HG03571 (cell line): ENCODE results near the gene HAPSTR1.

ENCODE experiments used
- ATAC-seq: cut with Tn5 transposase; IDR thresholded peaks from one replicate; pipeline ENCODE4 v1.9.1; 2021; ENCODE audit not compliant: unreplicated experiment

HAPSTR1 gene

DNA sequence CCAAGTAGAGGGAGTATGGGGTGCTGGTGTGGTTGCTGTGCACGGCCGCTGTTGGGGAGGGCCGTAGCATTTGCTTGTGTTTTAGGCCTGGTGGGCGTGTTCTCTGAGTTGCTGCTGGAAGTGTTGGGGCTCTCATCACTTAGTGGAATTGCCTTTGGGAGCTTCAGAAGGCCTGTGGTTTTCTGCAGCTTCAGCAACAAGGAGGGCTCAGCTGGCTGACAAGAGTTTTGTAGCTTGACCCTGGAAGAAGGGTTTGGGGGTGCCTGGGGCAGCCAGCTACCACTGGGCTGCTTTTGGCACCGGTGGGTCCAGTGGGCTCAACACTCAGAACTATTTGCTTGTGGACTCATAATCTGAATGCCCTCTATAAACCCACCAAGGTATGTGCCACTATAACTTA lies 30.9 kb downstream of the HAPSTR1 start:
- no peak for ATAC-seq

DNA sequence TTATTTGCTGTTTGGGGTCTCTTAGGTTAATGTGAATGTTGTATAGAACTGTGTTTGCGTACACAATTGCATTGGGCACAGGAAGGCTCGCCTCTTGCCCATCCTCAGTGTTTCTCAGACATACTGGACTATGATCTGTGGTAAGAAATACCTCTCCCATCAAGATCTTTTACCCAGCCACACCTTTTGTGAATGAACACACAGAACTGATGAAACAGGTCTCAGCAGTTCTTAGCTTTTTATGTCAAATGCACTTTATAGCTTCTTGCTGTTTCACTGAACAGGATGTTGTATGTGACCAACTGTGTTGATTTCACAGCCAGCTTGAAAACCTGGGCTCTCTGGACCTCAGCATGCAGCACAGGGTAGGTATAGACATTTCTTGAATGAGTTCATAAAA lies 31.5 kb downstream of the HAPSTR1 start:
- no peak for ATAC-seq

DNA sequence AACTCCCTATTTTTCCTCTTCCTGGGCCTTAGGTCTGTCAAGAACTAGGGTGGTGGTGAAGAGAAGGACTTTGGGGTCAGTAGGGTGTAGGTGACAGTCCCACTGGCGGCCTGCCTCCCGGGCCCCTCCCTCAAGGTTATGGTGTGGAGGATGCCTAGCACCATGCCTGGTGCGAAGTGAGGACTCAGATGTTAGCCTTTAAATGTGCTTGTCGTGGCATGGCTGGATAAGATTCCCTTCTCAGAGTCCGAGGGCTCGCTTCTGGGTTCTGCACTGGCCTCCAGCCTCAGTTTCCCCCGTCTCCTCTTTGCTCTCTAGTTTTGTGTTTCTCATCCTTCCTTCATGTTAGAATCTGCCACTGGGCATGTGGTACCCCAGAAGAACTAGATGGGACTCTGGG lies 32.0 kb downstream of the HAPSTR1 start:
- no peak for ATAC-seq

DNA sequence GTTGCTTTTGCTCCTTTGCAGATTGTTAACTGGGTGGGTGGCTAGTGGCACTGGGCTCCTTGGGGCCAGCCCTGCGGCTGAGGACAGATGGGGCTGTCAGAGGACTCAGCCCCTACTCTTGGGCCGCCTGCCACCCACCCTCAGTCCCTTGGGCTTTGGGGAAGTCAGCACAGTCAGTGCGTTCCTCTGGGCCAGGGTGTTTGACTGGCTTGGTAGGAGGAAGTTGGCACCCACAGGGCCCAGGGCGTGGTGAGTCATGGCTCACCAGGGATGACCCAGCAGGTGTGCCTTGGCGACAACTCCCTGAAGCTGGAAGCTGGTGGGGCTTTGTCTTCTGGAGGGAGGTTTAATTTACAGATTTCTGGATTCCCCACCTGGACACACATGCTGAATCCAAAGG lies 32.4 kb downstream of the HAPSTR1 start:
- ATAC-seq: no peak

DNA sequence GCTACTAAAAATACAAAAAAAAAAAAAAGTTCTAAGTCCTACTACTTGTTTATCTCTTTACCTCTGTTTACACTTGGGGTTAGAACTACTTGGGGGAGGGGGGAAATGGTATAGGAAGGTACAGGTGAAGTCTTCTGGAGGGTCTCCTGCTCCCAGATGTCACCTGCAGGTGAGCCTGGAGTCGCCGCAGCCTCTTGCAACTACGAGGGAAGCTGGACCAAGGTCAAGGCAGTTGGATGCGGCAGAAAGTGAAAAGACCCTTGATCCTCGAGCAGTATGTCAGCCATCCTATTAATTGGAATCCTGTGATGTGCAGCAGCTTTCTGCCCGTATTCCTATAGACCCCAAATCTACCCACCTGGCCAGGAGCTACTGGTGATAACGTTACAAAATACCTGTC lies 33.0 kb downstream of the HAPSTR1 start:
- no peak for ATAC-seq

DNA sequence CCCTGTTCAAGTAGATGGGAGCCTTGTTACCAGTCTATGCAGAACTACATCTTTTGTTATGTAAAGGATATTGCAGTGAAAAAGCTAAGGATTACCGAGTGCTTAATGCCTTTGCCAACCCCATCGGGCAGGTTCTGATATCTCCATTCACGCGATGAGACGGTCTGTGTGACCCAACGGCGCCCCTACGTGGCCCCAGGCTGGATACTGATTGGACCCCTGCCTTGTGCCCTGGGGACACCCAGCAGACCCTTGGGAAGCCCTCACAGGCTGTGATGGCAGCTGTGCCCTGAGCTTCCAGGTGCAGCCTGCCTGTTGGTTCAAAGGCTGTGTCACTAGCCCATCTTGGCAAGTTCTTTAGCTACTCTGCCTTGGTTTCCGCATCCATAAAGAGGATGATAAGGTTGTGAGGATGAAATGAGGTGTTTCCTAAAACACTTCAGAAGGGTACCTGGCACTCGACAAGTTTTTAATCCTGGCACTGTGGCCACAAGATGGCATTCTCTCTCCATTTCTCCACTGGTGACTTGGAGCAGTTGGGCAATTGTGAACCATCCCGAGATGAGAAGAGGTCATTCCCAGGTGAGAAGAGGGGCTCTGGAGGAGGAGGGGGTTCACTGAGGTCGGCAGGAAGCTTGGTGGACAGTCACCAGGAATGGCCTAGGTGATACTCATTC lies 33.6 kb downstream of the HAPSTR1 start:
- no peak for ATAC-seq

DNA sequence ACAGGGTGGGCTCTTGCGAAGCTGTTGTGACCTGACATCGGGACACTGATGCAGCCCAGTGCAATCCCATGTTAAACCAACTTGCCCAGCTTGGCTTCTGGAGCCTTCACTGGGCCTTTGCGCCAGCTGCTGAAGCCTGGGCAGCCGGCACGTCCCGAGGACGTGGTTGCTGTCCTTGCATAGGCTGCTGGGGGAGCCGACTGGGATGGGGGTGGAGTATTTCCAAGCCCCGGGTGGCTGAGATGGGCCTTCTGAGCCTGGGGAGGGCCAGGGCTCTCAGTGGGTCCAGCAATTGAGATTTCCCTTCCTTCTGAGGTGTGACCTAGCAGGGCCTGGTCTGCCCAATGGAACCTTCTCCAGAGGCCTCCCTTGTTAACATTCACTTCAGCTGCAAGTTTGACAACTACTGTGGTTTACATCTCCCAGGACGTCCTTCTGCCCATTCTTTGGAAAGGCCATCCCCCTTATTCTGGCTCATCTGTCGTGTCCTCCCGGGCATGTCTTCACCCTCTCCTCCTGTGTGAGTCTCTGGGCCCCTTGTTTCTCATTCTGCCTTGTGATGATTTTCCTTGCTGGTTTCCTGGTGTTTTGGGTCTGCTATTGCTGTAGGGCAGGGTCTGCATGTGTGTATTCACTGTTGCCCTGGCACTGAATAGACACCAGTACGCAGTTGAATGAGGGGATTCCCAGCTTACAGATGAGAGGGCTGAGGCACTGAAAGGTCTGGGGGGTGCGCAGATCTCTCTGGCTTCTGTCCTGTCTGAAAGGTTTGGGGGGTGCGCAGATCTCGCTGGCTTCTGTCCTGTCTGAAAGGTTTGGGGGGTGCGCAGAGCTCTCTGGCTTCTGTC lies 34.4 kb downstream of the HAPSTR1 start:
- ATAC-seq: no peak

DNA sequence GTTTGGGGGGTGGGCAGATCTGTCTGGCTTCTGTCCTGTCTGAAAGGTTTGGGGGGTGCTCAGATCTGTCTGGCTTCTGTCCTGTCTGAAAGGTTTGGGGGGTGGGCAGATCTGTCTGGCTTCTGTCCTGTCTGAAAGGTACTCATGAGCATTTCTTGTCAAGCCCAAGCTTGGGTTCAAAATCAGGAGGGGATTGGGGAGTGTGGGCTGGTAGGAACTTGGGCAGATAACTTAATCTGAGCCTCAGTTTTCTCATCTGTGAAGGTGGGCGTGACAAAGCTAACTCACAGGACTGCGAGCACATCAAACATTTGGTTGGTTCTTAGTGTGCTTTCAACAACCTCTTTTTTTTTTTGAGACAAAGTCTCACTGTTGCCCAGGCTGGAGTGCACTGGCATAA lies 35.2 kb downstream of the HAPSTR1 start:
- no peak for ATAC-seq

DNA sequence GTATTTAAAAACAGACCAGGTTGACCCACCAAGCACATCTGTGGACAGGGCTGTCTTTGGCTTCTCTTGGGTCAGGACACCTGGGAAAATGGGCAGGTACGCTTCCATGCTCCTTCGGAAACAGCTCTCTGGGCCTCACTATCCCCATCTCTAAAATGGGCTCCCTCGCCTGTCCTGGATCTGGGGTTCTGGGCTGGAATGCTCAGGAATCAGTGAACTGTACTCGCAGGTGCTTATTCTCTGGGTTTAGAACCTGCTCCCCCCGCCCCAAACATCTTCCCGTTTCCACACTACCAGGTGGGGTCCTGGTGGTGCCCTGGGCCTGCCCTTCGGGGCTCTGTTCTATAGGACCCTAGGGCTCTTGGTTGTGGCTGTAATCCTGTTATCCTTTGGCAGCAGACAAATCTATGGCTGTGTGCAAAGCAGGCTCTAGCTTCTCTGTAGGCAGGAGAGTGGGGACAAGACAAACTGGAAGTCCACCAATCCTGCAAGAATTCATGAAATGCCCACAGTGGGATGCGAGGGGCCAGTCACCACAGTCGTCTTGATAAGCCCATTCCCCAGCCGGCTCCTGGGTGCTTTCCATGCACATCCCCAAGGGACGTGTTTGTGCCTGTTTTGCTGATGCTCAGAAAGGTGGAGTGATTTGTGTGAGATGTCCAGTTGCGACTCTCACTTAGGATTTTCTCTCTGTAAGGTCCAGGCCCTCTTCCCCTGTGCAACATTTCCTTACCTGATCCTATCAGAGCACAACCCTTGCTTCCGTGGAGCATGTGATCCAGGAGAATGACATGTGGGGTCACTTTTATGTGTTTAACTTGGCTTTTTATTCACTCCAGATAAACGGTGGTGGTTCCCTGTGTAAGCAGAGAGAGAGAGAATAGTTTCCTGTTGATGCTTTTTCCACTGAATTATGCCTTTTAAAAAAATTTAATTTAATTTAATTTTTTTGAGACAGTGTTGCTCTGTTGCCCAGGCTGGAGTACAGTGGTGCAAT lies 37.2 kb downstream of the HAPSTR1 start:
- no peak for ATAC-seq

DNA sequence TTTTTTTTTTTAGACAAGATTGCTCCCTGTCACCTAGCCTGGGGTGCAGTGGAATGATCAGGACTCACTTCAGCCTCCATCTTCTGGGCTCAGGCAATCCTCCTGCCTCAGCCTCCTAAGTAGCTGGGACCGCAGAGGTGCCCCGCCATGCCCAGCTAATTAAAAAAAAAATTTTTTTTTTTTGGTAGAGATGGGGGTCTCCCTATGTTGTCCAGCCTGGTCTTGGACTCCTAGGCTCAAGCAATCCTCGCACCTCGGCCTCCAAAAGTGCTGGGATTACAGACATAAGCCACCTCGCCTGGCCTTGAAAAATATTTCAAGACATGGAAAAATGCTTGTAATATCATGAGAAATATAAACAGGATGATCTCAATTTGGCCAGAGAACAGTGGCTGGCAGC lies 42.9 kb downstream of the HAPSTR1 start:
- no peak for ATAC-seq

DNA sequence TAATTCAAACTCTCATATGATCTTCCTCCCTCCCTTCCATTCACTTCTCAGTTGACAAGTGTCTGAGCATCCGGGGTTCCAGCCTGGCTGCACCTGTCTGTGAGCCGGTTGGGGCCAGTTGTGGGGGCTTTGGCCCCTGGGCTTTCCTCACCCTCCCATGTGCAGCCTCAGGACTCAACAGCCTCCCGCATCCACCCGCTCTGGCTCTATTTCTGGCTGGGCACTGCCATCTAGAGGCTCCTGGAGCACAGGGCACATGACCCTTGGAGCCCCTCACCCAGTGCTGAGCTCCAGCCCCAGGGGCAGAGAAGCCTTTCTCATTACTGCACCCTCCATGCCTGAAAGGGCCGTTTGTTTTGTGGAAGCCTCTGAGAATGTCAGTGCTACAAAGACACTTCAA lies 43.3 kb downstream of the HAPSTR1 start:
- ATAC-seq: no peak

DNA sequence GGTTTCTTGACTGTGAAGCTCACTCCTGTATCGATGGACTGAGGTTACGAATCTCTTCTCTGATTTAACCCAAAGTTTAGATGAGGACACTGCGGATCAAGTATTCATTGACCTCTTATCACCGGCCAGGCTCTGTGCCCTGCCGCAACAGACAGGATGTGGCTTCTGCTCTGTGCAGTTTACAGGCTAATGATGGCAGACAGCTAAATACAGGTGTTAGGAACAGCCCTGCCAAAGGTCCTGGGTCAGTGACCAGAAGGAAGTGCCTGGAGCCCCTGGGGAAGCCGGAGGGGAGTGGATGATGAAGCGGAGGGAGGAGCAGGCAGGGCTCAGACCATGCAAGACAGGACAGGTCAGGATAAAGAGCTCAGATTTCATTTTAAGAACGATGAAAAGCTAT lies 44.4 kb downstream of the HAPSTR1 start:
- peak; percentile 72 for ATAC-seq

DNA sequence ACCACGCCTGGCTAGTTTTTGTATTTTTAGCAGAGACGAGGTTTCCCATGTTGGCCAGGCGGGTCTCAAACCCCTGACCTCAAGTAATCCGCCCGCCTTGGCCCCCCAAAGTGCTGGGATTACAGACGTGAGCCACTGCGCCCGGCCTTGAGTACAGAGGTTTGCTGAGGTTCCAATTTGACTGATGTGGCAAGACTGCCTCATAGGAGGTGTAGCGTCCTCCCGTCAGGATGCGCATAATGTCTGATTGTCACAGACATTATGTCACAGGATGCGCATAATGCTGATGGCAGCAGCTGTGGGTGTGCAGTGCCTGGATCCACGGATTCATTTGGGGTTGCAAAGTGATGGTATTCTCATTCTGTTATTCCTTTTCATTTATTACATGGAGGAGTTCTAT lies 45.2 kb downstream of the HAPSTR1 start:
- no peak for ATAC-seq

DNA sequence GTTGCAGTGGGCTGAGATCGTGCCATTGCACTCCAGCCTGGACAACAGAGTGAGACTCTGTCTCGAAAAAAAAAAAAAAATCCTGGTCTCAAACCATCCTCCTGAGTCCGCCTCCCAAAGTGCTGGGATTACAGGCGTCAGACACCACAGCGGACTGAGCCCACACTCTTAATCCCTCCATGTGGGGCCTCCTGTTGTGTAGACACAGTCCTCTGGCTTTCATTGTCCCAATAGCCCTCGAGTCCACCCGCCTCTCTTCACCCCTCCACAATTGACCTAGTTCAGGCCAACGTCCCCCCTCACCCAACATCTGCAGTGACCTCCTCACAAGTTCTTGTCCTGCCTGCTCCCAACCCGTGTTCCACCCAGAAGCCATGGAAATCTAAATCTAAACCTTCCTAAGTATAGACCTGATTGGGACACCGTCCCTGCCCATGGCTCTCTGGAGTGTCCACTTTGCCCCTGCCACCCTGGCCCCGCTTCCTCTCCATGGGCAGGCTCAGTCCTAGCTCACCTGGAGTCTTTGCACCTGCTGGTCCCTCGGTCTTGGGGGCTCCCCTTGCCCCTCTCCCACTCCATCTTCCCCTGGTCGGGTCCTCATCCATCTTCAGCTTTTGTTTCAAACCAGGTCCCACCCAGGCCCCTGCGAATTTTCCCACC lies 46.7 kb downstream of the HAPSTR1 start:
- ATAC-seq: no peak

DNA sequence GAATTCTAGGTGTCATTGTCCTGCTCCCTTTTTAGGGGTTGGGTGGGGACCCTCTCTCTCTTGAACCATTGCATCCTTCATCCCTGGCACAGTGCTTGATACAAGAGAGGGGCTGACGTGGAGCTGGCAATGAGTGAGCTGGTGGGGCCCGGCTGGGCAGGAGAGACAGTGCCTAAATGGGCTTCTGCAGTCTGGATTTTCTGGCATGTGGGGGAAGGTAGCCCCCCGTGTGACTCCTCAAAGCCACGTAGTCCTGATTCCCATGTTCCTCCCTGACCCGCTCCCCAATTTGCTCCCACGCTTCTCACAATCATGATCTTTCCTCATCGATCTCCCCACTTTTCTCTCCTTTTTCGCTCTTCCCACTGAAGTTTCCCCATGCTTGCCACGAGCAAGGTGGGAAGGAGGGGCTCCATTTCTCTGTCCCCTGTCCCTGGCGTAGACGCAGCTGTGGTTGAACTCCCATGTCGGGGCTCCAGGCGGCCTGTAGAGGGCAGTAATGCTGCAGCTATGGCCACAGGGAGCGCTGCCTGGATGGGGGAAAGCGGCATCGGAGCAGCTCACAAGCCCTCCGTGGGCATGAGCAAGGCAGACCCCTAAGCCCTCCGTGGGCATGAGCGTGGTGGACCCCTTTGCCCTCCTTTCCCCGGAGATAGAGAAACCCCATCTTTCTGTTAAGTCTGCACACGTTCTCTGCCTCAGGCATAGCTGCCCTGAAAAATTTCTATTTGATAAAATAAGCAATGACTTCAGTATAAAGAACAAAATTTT lies 47.5 kb downstream of the HAPSTR1 start:
- ATAC-seq: no peak

DNA sequence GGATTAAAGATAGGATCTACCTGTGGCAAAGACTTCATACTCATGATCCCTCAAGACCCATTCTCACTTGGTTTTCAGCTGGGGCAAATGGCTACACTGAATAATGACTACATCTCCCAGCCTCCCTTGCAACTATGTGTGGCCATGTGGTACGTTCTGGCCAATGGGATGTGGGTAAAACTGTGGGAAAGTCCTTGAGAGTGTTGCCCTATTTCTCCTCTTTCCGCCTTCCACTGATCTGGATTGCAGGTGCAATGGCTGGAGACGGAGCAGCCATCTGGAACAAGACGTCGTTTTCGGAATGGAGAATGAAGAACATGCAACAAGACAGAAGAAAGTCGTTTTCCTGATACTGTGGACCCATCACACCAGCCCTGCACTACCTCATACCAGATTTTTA lies 48.5 kb downstream of the HAPSTR1 start:
- ATAC-seq: no peak
